NCI-H2081 treated with DMSO at 0.1 percent for 48 hours (cell line): Measurements from ENCODE around the gene PCNX2.

Experiments used
- DNase-seq: peaks from one replicate; lab custom pipeline; 2025; lab: John Stamatoyannopoulos, UW

PCNX2 gene

GRCh38 chr1:232956081-232956480, 339.4 kb downstream of the PCNX2 start:
- DNase-seq, result no peak

GRCh38 chr1:232954594-232955365, 340.7 kb downstream of the PCNX2 start:
- DNase-seq, result no peak

- no peak for DNase-seq
Measured at GRCh38 chr1:232952514-232953499, 342.7 kb downstream of the PCNX2 start.

- no peak for DNase-seq
Measured at GRCh38 chr1:232951605-232952004, 343.9 kb downstream of the PCNX2 start.

GRCh38 chr1:232951180-232951579, 344.3 kb downstream of the PCNX2 start:
- no peak for DNase-seq

GRCh38 chr1:232950197-232951176, 345.0 kb downstream of the PCNX2 start, which contains the start of gene NTPCR:
Gene NTPCR (plus strand): TSS chr1:232950611. CDS start chr1:232950711, 100 bp downstream.
- peak; percentile 77 for DNase-seq

GRCh38 chr1:232949636-232950196, 345.8 kb downstream of the PCNX2 start:
- DNase-seq, result no peak

GRCh38 chr1:232944347-232944746, 351.2 kb downstream of the PCNX2 start:
- DNase-seq, result no peak

GRCh38 chr1:232943679-232944252, 351.8 kb downstream of the PCNX2 start:
- no peak for DNase-seq

GRCh38 chr1:232942413-232943294, 352.9 kb downstream of the PCNX2 start:
- DNase-seq, result no peak

GRCh38 chr1:232940262-232940661, 355.3 kb downstream of the PCNX2 start:
- DNase-seq, result no peak

- DNase-seq, result no peak
Measured at GRCh38 chr1:232939748-232940147, 355.8 kb downstream of the PCNX2 start.

GRCh38 chr1:232938926-232939325, 356.6 kb downstream of the PCNX2 start:
- DNase-seq, result no peak

GRCh38 chr1:232937741-232938375, 357.7 kb downstream of the PCNX2 start:
- DNase-seq, result no peak

GRCh38 chr1:232936941-232937340, 358.6 kb downstream of the PCNX2 start:
- DNase-seq, result no peak
